ENCODE measurements around the gene MAP3K12.

The MAP3K12 gene

GRCh38 chr12:53516758-53517455, 17.6 kb upstream of the MAP3K12 start:
- no peak overlapping the region for H3K27ac ChIP-seq
- no peak for TF ChIP-seq CTCF (conservative IDR thresholded peaks at IDR 0.05)

- no peak for TF ChIP-seq CTCF (conservative IDR thresholded peaks at IDR 0.05)
- H3K27ac ChIP-seq: no peak overlapping the region
These were observed 16.0 kb upstream of the MAP3K12 start for GRCh38 chr12:53515291-53515680.

- no peak for TF ChIP-seq CTCF (conservative IDR thresholded peaks at IDR 0.05)
- no peak overlapping the region for H3K27ac ChIP-seq
These were observed 15.5 kb upstream of the MAP3K12 start for GRCh38 chr12:53514628-53515290.

GRCh38 chr12:53513712-53514410, 14.6 kb upstream of the MAP3K12 start:
- TF ChIP-seq CTCF (conservative IDR thresholded peaks at IDR 0.05): no peak
- H3K27ac ChIP-seq: no peak overlapping the region

GRCh38 chr12:53510181-53510812, 11.0 kb upstream of the MAP3K12 start:
- peak overlapping the region; percentile 67 for H3K27ac ChIP-seq
- TF ChIP-seq CTCF (conservative IDR thresholded peaks at IDR 0.05): no peak

GRCh38 chr12:53508534-53509170, 9.4 kb upstream of the MAP3K12 start:
- TF ChIP-seq CTCF (conservative IDR thresholded peaks at IDR 0.05): peak; percentile 98
- peak overlapping the region; percentile 67 for H3K27ac ChIP-seq

- TF ChIP-seq CTCF (conservative IDR thresholded peaks at IDR 0.05): no peak
- H3K27ac ChIP-seq: no peak overlapping the region
These were observed 8.3 kb upstream of the MAP3K12 start for GRCh38 chr12:53507603-53507885.
